ENCODE results near the gene KNDC1.

DNA sequence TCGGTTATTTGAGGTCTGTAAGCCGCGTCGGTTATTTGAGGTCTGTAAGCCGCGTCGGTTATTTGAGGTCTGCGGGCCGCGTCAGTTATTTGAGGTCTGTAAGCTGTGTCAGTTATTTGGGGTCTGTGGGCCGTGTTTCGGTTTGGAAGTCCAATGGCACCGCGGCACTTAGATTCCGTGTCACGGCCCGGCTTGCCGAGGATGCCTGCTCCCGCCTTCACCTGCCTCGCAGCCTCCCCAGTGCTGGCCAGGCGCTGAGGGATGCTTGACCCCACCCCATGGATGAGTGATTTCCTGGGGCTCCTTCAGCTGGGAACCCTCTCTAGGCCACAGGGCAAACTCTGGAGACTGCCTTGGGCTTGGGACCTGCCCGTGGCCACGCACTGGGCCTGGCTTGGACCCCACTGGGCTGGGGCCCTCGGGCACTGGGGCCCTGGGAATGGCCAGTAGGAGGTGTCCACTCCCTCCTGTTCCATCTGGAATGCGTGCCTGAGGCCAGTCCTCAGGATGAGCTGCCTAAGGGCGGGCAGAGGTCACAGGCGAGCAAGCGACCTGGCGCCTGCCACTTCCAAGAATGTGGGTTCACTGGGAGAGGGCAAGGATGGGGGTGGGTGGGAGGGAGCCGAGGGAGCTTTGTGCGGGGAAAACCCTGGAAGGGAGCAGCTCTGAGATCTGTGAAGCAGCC, 46.7 kb upstream of the KNDC1 start:
- no peak for TF ChIP-seq POLR2A (IDR thresholded peaks at IDR 0.05)
- TF ChIP-seq, protein P1, sequence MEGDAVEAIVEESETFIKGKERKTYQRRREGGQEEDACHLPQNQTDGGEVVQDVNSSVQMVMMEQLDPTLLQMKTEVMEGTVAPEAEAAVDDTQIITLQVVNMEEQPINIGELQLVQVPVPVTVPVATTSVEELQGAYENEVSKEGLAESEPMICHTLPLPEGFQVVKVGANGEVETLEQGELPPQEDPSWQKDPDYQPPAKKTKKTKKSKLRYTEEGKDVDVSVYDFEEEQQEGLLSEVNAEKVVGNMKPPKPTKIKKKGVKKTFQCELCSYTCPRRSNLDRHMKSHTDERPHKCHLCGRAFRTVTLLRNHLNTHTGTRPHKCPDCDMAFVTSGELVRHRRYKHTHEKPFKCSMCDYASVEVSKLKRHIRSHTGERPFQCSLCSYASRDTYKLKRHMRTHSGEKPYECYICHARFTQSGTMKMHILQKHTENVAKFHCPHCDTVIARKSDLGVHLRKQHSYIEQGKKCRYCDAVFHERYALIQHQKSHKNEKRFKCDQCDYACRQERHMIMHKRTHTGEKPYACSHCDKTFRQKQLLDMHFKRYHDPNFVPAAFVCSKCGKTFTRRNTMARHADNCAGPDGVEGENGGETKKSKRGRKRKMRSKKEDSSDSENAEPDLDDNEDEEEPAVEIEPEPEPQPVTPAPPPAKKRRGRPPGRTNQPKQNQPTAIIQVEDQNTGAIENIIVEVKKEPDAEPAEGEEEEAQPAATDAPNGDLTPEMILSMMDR (IDR thresholded peaks at IDR 0.05) = no peak
